Stimulated activated CD8-positive, alpha-beta memory T cell treated with anti-CD3 and anti-CD28 coated beads, Interleukin-15, amount 100 ng/mL, for 4 hours (primary cell): ENCODE results near the gene SHROOM2.
"Not testable (repeated sequence)": the region's sequence is repeated elsewhere in the genome, so short reads cannot be mapped to it uniquely, and the experiment has no call there.

Experiments
- DNase-seq, 2 donors: peaks; one replicate each; pipeline ENCODE4 v3.0.0-alpha.2; 2020; ENCODE audit warnings: low read depth in 2 of 2

SHROOM2 gene, protein sequence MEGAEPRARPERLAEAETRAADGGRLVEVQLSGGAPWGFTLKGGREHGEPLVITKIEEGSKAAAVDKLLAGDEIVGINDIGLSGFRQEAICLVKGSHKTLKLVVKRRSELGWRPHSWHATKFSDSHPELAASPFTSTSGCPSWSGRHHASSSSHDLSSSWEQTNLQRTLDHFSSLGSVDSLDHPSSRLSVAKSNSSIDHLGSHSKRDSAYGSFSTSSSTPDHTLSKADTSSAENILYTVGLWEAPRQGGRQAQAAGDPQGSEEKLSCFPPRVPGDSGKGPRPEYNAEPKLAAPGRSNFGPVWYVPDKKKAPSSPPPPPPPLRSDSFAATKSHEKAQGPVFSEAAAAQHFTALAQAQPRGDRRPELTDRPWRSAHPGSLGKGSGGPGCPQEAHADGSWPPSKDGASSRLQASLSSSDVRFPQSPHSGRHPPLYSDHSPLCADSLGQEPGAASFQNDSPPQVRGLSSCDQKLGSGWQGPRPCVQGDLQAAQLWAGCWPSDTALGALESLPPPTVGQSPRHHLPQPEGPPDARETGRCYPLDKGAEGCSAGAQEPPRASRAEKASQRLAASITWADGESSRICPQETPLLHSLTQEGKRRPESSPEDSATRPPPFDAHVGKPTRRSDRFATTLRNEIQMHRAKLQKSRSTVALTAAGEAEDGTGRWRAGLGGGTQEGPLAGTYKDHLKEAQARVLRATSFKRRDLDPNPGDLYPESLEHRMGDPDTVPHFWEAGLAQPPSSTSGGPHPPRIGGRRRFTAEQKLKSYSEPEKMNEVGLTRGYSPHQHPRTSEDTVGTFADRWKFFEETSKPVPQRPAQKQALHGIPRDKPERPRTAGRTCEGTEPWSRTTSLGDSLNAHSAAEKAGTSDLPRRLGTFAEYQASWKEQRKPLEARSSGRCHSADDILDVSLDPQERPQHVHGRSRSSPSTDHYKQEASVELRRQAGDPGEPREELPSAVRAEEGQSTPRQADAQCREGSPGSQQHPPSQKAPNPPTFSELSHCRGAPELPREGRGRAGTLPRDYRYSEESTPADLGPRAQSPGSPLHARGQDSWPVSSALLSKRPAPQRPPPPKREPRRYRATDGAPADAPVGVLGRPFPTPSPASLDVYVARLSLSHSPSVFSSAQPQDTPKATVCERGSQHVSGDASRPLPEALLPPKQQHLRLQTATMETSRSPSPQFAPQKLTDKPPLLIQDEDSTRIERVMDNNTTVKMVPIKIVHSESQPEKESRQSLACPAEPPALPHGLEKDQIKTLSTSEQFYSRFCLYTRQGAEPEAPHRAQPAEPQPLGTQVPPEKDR (N-terminal part only)

GRCh38 chrX:9785944-9786797 is at the start of gene SHROOM2:
Gene SHROOM2, plus strand, starts transcription at chrX:9786429. Its CDS starts 117 bp downstream, at chrX:9786546.
- no peak for DNase-seq

DNA sequence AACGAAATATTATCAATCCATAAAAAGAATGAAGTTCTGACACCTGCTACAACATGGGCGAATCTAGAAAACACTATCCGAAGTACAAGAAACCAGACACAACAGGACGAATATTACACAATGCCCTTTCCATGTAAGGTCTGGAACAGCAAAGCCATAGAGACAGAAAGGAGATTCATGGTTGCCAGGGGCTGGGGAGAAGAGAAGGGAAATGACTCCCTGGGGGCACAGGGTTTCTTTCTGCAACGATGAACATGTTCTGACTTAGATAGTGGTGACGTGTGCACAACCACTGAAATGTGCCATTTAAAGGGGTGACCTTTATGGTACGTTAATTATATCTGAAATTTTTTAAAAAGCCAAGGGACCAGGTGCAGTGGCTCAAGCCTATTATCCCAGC is 48.9 kb upstream of the SHROOM2 start:
- DNase-seq = no peak

DNA sequence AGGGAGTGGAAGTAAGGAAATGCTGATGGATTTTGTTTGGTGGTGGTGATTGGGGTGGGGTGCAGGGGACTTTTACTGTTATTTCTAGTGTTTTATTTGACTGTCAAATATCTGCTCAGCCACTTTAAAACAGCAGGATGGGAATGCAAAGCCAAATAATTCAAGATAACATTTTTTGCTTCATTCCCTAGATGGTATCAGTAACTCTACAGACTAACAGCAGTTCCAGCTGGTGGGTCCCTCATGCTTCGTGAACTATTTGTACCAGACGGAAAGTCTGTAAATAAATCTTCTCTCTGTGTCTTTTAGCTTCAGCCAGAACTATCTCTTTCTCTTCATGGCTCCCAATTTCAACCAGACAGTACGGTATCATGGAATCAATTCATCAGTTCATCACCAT is 48.1 kb upstream of the SHROOM2 start:
- no peak for DNase-seq

DNA sequence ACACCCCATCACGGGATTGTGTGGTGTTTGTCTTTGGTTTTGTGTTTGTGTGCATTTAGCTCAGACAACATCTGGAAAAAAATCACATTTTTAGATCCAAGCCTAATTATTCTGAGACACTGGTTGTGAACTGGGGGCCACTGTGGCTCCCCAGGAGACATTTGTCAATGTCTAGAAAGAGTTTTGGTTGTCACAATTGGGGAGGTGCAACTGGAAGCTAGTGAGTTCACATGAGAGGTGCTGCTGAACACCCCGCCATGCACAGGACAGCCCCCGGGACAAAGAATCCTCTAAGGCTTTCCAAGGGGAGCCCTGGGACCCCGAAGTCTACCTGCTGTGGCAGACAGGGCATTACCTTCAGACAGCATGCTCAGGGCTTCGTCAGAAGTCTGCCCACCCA is 47.1 kb upstream of the SHROOM2 start:
- DNase-seq = no peak

DNA sequence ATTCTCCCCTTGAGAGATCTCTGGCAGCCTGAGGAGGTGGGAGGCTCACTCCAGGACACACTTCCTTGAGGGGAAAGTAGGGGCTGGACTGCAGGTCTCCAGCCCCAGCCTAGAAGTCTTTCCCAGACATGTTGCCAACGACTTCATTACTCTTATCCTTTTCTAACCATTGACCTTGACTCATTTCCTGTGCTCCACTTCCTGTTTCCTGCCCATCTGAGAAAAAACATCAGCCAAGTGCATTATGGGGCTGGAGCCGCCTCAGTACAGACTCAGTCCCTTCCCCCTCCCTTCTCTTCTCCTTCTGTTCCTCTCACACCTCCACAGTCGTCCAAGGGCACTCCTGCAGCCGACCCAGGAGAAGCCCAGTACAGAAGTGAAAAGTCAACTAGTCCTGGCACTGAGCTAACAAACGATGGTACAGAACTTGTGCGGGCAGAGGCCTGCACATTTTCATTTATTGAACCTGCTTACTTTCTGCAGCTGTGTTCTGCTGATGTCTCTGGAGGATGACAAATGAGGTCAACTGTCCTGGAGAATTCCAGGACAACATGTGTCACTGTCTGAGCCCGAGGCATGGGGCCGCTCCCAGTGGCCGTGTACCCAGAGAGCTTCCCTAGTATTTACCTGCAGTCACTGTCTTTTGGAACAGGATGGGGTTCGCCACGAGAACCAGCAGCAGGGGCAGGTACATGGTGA is 40.7 kb upstream of the SHROOM2 start:
- DNase-seq = no peak

GRCh38 chrX:9746148-9746888 is 39.9 kb upstream of the SHROOM2 start:
- DNase-seq = no peak

DNA sequence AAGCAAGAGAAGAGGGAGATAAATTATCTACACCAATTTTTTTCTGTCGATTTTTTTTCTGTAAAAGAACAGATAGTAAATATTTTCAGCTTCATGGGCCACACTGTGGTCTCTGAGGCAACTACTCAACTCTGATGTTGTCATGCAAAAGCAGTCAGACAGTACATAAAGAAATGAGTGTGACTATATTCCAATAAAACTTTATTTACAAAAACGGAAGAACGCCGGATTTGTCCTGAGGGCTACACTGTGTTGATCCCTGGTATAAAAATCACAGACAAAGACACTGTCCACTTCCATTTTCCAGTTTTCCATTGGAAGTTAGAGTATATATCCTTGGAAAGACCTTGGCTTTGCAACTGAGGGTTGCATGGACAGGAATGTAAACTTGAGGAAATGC is 38.6 kb upstream of the SHROOM2 start:
- DNase-seq = no peak

GRCh38 chrX:9749146-9749692 is 37.0 kb upstream of the SHROOM2 start:
- DNase-seq = no peak

DNA sequence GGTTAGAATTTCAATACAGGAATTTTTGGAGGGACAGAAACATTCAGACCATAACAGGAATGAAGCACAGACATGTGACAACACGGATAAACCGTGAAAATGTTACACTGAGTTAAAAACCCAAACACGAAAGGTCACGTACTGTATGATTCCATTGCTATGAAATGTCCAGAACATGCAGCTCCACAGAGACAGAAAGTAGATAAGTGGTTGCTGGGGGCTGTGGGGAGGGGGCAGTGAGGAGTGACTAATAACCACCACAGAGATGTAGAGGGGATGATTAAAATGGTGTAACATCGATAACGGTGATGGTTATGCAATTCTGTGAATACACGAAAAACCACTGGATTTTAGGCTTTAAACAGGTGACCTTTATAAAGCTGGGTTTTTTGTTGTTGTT is 28.9 kb upstream of the SHROOM2 start:
- no peak for DNase-seq

- DNase-seq = no peak
Measured at GRCh38 chrX:9758021-9758638, 28.1 kb upstream of the SHROOM2 start.

DNA sequence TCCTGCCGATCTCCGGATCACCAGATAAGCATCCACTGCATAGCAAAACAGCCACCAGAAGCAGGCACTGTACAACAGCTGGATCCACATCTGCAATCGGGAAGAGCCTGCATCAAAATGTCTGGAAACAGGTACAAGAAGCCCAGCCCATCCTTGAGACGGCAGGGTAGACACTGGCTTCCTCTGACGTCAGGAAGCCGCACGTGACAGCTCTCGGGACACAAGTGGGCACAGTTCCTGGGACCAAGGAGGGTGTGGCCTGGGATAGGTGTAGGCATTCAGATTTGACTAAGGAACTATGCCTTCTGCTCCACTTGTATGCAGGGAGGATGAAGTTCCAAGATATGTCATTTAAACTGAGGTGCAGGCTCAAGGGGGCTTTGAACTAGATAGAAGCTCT is 26.9 kb upstream of the SHROOM2 start:
- DNase-seq = no peak

DNA sequence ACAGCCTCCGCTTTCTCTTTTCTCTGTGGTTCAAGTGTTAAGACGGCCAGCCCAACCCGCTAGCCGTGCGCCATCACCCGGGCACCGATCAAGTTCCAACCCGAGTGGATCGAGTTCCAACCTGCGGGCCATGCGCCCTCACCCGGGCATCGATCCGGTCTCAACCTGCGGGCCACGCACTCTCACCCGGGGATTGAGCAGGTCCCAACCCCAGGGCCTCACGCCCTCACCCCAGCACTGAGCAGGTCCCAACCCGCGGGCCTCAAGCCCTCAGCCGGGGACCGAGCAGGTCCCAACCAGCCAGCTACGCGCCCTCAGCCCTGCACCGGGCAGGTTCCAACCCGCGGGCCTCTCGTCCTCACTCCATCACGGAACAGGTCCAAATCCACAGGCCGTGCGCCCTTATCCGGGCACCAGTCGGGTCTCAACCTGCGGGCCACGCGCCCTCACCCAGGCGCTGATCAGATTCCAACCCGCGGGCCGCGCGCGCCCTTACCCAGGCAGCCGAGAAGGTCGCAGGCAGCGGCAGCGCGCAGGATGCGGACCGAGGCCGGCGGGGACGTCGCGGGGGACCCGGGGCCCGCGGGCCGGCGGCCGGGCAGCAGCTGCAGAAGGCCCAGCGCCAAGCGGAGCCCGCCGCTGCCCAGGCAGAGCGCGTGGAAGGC is 21.0 kb upstream of the SHROOM2 start:
- DNase-seq = no peak

DNA sequence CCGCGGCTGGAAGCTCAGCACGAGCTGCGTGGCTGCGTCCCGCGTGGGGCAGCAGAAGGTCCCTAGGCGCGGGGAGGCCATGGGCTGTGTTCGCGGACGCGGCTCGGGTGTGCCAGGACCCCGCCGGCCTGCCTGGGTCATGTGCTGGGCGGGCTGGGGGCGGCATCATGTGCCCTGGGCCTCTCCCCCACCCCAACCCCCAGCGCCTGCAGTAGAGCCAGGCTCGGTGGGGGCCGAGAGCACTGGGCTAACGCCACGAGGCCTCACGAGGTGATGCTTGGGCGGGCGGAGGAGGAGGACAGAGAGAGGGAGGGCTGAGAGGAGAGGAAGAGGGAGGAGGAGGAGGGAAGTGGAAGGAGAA is 20.5 kb upstream of the SHROOM2 start, which contains the start of gene GPR143:
Gene GPR143, minus strand, starts transcription at position 111 of the 361 bp plus-strand sequence. Its CDS starts 30 bp downstream, at position 81.
- no peak for DNase-seq

DNA sequence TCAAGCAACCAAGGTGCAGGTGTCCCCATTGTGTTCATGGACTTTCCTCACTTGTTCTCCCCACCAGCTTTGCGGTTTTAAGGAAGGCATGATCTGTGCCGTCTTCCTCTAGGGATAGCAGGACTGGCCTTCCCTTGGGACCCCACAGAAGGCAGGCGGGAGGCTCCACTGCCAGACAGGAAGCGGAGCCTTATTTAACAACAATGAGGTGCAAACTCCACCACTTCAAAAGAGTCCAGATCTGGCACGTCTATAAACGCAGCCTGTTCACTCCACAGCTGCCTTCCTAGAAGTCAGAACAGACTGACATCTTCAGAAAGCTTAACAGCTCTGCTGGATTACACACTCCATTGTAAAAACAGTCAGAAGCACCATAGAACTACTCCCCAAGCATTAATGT is 18.9 kb upstream of the SHROOM2 start:
- DNase-seq = no peak

DNA sequence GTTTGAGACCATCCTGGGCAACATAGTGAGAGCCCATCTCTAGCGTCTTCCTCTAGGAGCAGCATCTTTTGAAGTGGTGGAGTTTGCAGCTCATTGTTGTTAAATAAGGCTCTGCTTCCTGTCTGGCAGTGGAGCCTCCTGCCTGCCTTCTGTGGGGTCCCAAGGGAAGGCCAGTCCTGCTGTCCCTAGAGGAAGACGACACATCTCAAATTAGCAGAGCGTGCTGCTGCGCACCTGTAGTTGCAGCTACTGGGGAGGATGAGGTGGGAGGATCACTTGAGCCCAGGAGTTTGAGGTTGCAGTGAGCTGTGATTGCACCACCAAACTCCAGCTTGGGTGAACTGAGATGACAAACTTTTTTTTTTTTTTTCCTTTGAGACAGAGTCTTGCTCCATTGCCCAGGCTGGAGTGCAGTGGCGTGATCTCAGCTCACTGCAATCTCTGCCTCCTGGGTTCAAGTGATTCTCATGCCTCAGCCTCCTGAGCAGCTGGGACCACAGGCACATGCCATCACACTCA is 17.8 kb upstream of the SHROOM2 start:
- not testable (repeated sequence) for DNase-seq

- DNase-seq = no peak
Measured at GRCh38 chrX:9770319-9770718, 15.9 kb upstream of the SHROOM2 start.

GRCh38 chrX:9772943-9773342 is 13.3 kb upstream of the SHROOM2 start:
- no peak for DNase-seq

GRCh38 chrX:9775930-9776329 is 10.3 kb upstream of the SHROOM2 start:
- no peak for DNase-seq
